ENCODE results near the gene RNF114. TPM values are rescaled to one million over a fixed set of nuclear protein-coding genes. Genes with fewer than 3 reads are reported as not detected.

Gene RNF114
- polyA plus RNA-seq, 1 donor (not counting 4 experiments of a cell fraction or from before 2014, with no cell fraction given) = 58.4 TPM

DNA sequence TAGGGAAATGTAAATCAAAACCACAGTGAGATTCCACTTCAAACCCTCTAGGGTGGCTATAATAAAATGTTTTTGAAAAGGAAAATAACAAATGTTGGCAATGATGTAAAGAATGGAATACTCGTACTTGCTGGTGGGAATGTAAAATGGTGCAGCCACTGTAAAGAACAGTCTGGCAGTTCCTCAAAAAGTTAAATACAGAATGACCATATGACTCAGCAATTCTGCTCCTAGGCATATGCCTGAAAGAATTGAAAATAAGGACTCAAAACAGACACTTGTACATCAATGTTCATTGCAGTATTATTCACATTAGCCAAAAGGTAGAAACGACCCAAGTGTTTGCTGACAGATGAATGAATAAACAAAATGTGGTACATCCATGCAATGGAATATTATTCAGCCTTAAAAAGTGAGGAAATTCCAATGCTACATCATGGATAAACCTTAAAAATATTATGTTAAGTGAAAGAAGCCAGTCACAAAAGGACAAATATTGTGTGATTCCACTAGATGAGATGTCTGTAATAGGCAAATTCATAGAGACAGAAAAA is 10.2 kb upstream of the RNF114 start:
- TF ChIP-seq, protein P1, sequence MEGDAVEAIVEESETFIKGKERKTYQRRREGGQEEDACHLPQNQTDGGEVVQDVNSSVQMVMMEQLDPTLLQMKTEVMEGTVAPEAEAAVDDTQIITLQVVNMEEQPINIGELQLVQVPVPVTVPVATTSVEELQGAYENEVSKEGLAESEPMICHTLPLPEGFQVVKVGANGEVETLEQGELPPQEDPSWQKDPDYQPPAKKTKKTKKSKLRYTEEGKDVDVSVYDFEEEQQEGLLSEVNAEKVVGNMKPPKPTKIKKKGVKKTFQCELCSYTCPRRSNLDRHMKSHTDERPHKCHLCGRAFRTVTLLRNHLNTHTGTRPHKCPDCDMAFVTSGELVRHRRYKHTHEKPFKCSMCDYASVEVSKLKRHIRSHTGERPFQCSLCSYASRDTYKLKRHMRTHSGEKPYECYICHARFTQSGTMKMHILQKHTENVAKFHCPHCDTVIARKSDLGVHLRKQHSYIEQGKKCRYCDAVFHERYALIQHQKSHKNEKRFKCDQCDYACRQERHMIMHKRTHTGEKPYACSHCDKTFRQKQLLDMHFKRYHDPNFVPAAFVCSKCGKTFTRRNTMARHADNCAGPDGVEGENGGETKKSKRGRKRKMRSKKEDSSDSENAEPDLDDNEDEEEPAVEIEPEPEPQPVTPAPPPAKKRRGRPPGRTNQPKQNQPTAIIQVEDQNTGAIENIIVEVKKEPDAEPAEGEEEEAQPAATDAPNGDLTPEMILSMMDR (optimal IDR thresholded peaks at IDR 0.05 in 1 of 3, IDR thresholded peaks at IDR 0.05 in 1 of 3, conservative IDR thresholded peaks at IDR 0.05 in 1 of 3; ENCODE audit: extremely low read depth in 1 of 3, insufficient read depth in 2 of 3, low read length in 3 of 3) = no peak
- no peak for TF ChIP-seq EZH2 (IDR thresholded peaks at IDR 0.05; ENCODE audit: low read length)
- Histone ChIP-seq H3K4me1 (ENCODE audit: control insufficient read depth, extremely low read depth, insufficient read depth, low read length) (peaks cover 6% of the 10 kb centered on the region), H3K79me2 (ENCODE audit: control insufficient read depth, insufficient read depth, low read length) (no peaks in the 10 kb centered on the region), H3K9me3 (ENCODE audit: control insufficient read depth, low read depth, low read length) (no peaks in the 10 kb centered on the region), H4K20me1 (ENCODE audit: control insufficient read depth, extremely low read depth, insufficient read depth, low read length) (no peaks in the 10 kb centered on the region), H3K36me3 (ENCODE audit: control insufficient read depth in 2 of 2, extremely low read depth in 1 of 2, insufficient read depth in 2 of 2, low read length in 2 of 2) (no peaks in the 10 kb centered on the region), H3K27me3 (ENCODE audit: control insufficient read depth, extremely low read depth, insufficient read depth, low read length) (no peaks in the 10 kb centered on the region), H3K9me1 (ENCODE audit: control insufficient read depth, extremely low read depth, insufficient read depth, low read length) (no peaks in the 10 kb centered on the region), H2AFZ (ENCODE audit: control insufficient read depth, low read length) (no peak overlapping the region), H3K4me3 (ENCODE audit: control insufficient read depth in 2 of 3, extremely low read depth in 1 of 3, insufficient read depth in 2 of 3, low read depth in 1 of 3, low read length in 3 of 3) (no peak overlapping the region), H3K27ac (ENCODE audit: control insufficient read depth, insufficient read depth, low read length) (no peak overlapping the region), H3K4me2 (ENCODE audit: control insufficient read depth, extremely low read depth, insufficient read depth, low read depth, low read length) (no peak overlapping the region), H3K9ac (ENCODE audit: control insufficient read depth, extremely low read depth, insufficient read depth, low read length) (no peak overlapping the region)
- DNase-seq (ENCODE audit: low read depth, low spot score) = no peak
- dilution Hi-C loops (cut with MboI; ENCODE audit: extremely low pct_ligation_motif_present, low sequenced_read_pairs) = no loop called here
- FAIRE-seq = no peak

DNA sequence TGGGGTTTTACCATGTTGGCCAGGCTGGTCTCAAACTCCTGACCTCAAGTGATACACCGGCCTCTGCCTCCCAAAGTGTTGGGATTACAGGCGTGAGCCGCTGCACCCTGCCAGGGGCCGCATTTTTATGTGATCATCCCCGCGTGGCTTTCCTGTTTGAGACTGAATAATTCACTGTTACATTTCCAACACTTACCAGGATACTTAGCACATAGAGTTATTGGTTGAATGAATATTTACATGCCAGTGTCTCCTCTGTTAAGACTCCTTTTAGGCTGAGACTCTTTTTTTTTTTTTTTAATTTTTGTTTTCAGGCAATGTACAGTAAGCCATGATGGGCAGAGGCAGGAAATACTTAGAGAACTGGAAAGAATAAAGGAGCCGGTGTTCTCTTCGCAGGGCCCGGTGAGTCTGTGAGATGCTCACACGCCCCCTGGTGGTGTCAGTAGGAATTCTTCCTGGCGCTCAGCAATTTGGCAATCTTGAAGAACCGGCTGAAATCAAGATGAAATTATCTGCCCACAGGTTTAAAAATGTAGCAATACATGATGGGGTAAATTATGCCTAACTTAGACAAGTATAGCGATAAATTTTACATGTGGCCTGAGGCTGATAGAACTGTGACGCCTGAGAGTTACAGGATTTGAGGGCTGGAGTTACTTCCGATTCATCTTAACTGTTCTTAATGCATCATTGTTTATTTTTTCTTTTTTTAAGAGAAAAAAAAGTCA is 7.6 kb upstream of the RNF114 start:
- FAIRE-seq (peak; percentile 67), DNase-seq (ENCODE audit: low read depth, low spot score) (no peak)
- Histone ChIP-seq H3K9me1 (ENCODE audit: control insufficient read depth, extremely low read depth, insufficient read depth, low read length) (no peaks in the 10 kb centered on the region), H3K79me2 (ENCODE audit: control insufficient read depth, insufficient read depth, low read length) (no peaks in the 10 kb centered on the region), H3K27me3 (ENCODE audit: control insufficient read depth, extremely low read depth, insufficient read depth, low read length) (no peaks in the 10 kb centered on the region), H3K4me2 (ENCODE audit: control insufficient read depth, extremely low read depth, insufficient read depth, low read depth, low read length) (peak overlapping the region; percentile 52), H3K4me1 (ENCODE audit: control insufficient read depth, extremely low read depth, insufficient read depth, low read length) (peaks cover 6% of the 10 kb centered on the region), H3K4me3 (ENCODE audit: control insufficient read depth in 2 of 3, extremely low read depth in 1 of 3, insufficient read depth in 2 of 3, low read depth in 1 of 3, low read length in 3 of 3) (peak overlapping the region in 1 of 3 experiments; percentile 14), H3K36me3 (ENCODE audit: control insufficient read depth in 2 of 2, extremely low read depth in 1 of 2, insufficient read depth in 2 of 2, low read length in 2 of 2) (no peaks in the 10 kb centered on the region), H3K9ac (ENCODE audit: control insufficient read depth, extremely low read depth, insufficient read depth, low read length) (peak overlapping the region; percentile 22), H3K9me3 (ENCODE audit: control insufficient read depth, low read depth, low read length) (no peaks in the 10 kb centered on the region), H4K20me1 (ENCODE audit: control insufficient read depth, extremely low read depth, insufficient read depth, low read length) (no peaks in the 10 kb centered on the region), H3K27ac (ENCODE audit: control insufficient read depth, insufficient read depth, low read length) (no peak overlapping the region), H2AFZ (ENCODE audit: control insufficient read depth, low read length) (peak overlapping the region; percentile 85)
- TF ChIP-seq, protein P1 (optimal IDR thresholded peaks at IDR 0.05 in 1 of 3, IDR thresholded peaks at IDR 0.05 in 1 of 3, conservative IDR thresholded peaks at IDR 0.05 in 1 of 3; ENCODE audit: extremely low read depth in 1 of 3, insufficient read depth in 2 of 3, low read length in 3 of 3) = peak; percentile 81 to 97 (median 85)
- no peak for TF ChIP-seq EZH2 (IDR thresholded peaks at IDR 0.05; ENCODE audit: low read length)
- dilution Hi-C loops (cut with MboI; ENCODE audit: extremely low pct_ligation_motif_present, low sequenced_read_pairs) = no loop called here
